HUDEP-2 (cell line): Measurements from ENCODE around the gene SIRT2.

Source experiments
- DNase-seq, 76 experiments: peaks; one replicate each; lab custom pipeline; 2025; ENCODE audit not compliant: unreplicated experiment in 76 of 76; lab: John Stamatoyannopoulos, UW

Gene SIRT2

GRCh38 chr19:38921420-38922274, 22.2 kb upstream of the SIRT2 start:
- no peak for DNase-seq

GRCh38 chr19:38920602-38921419, 21.4 kb upstream of the SIRT2 start:
- DNase-seq: no peak

DNA sequence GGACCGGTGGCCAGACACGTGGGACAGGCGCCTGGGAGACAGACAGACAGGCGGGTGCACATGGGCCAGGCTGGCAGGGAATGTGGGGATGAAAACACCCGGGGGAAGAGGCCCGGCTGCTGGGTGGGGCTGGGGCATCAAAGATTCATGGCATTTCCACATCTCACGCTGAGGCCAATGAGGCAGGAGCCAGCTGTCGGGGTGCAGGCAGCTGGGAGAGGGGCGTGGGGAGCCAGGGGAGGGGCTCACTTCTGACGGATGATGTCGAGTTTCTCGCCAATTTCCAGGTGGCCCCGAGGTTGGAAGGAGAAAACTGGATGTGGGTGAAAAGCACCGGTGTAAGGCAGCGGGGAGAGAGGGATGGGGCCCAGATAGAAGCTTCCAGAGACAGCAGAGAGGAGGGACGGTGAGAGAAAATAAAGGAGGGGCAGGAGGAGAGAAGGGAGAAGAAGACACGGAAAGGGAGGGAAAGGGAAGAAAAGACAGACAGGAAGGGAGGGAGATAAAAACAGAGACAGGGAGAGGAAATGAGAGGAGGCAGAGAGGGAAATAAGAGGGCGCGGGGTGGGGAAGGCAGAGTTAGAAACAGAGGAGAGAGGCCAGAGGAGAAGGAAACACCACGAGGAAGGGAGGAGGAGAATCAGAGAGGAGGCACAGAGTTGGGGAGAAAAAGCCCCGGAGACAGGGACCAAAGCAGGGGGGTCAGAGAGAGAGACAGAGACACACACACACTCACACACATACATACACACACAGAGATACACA, 20.6 kb upstream of the SIRT2 start:
- no peak for DNase-seq

DNA sequence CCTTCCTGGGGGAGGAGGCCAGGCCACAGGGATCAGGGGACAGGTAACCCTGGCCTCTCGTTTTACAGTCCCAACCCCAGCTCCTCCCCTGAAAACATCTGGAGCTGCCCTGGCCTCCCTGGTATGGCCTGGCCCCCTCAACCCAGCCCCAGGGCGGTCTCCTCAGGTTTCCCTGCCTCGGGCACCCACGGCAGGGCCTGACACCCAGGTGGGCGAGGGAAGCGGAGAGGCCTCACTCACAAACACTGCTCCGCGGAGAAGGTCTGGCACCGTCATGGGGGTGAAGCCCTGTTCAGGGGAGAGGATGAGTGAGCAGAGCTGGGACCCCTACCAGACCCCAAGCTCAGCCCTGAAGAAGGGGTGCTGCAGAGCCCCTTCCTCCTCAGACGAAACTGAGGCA, 19.1 kb upstream of the SIRT2 start:
- DNase-seq: no peak

DNA sequence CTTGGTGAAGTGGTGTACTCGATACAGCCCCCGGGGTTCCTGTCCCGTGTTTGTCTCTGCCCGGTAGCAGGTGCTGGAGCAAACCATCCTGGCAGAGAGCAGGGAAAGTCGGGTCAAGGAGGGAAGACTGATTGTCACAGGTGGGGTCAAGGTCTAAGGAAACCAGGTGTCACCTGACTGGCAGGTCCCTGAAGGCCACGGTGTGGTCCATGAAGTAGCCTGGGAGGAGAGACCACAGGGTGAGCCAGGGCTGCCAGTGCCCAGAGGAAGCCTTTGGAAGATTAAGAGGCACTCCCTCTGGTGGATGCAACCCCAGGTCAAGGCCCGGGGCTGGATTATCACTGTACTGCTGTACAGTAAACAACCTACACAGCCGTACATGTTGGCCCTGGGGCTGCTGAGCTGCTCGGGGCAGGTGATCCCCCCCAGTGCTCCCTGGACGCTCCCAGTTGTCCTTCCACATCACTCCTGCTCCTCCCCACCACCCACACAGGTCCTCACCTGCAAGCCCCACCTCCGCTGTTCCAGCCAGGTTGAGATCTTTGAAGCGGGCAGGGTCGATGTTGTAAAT, 18.6 kb upstream of the SIRT2 start:
- DNase-seq: peak in 20 of 76 experiments; percentile 11 to 54 (median 22)

DNA sequence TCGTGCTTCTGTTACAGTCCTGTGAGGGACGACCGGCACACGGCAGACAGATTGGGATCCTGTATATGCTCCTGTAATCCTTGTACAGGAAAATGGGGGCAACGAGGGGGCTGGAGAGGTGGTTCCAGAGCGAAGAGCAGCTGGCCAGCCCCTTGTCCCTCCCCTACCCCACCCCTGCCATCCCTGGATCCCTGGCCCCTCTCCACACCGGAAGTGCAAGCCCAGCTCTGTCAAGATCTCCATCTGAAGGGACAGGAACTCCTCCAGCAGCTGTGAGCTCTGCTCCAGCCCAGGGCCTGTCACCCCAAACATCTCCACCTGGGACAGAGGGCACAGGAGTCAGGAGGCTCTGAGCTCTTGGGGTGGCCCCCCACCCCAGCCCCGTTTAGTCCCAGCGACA, 18.1 kb upstream of the SIRT2 start:
- DNase-seq: no peak

GRCh38 chr19:38915329-38916321, 16.2 kb upstream of the SIRT2 start:
- DNase-seq: no peak

GRCh38 chr19:38913958-38914357, 14.5 kb upstream of the SIRT2 start:
- no peak for DNase-seq

- DNase-seq: peak in 34 of 76 experiments; percentile 10 to 79 (median 34)
Measured at GRCh38 chr19:38912600-38913514, 13.4 kb upstream of the SIRT2 start.

DNA sequence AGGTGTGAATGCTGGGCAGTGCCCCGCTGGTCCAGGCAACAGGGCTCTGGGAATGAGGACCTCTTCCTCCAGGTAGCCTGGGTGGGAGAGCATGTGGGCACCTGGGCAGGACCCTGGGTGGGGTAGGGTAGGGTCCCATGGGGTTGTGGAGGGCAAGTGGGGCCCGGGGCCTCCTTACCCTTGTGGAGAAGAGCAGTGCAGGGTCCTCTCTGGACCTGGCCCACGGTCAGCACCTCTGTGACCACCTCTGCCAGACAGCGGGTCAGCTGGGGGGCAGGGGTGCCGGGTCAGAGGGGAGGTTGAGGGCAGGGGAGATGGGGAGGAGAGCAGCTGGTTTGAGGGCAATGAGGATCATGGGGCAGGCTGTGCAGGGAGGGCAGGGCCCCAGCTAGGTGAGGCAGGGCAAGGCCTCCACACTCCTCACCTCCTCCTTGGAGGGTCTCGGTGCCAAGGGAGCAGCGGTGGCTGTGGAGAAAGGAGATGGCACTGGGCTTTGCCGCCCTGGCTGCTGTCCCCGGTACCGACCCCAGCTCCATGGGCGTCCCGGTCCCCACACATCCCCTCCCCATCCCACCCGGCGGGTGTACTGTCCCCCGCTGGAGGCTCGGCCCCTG, 12.1 kb upstream of the SIRT2 start:
- DNase-seq: no peak

DNA sequence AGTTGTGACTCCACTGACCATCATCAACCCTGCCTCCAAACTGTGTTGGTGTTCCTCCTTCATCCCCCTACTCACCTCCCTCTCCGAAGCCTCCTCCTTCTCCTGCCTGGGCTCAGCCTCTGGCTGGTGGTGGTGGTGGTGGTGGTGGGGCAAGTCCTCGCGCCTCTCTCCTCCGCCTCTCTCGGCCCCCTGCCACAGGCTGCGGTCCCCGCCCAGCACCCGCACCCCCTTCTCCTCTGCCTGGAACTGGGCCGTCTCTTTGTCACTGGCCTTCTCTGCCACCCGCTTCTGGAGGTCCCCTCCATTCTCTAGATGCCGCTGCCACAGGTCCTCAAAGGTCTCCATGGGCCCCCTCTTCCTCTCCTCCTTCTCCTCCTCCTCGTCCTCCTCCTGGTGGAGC, 11.1 kb upstream of the SIRT2 start:
- no peak for DNase-seq

GRCh38 chr19:38908911-38909310, 9.5 kb upstream of the SIRT2 start:
- DNase-seq: no peak

DNA sequence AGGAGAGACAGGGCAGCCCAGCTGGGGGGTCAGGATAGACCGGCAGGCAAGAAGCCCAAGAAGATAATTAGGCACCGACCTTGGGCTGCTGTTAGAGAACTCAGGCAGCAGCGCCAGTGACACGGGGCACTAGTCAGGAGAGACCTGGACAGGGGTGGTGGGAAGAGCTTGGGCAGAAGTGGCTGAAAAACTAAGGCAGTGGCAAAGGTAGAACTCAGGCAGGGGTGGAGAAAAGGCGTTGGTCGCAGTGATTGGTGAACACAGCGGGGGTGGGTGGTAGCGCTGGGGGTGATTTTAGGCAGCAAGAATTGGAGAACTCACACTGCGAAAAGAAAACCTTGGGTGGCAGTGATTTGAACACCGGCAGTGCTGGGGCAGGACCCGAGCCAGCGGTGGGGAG, 8.3 kb upstream of the SIRT2 start:
- DNase-seq: no peak

DNA sequence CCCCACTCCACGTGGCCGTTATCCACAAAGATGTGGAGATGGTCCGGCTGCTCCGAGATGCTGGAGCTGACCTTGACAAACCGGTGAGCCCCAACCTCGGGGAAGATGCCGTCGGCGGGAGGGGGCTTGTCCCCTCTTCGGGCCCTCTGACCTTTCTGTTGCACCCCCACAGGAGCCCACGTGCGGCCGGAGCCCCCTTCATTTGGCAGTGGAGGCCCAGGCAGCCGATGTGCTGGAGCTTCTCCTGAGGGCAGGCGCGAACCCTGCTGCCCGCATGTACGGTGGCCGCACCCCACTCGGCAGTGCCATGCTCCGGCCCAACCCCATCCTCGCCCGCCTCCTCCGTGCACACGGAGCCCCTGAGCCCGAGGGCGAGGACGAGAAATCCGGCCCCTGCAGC, 7.8 kb upstream of the SIRT2 start:
- no peak for DNase-seq

DNA sequence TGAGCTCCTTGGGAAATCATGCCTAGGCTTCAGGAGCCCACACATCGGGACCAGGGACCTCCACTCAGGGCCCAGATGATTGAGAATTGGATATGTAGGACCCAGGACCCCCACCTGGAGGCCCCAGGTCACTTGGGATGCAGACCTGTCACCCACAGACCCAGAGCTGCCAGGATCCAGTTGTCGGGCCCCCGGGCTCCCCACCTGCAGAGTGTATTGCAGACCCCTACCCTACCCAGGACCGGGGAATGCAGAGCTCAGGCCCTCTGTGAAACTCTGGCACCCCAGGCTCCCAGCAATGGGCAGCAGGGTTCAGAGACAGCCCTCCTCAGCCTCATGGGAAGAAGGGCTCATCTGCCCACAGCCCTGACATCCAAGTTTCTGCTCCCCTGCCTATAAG, 6.2 kb upstream of the SIRT2 start:
- DNase-seq: no peak

GRCh38 chr19:38904581-38905539, 5.4 kb upstream of the SIRT2 start:
- no peak for DNase-seq

DNA sequence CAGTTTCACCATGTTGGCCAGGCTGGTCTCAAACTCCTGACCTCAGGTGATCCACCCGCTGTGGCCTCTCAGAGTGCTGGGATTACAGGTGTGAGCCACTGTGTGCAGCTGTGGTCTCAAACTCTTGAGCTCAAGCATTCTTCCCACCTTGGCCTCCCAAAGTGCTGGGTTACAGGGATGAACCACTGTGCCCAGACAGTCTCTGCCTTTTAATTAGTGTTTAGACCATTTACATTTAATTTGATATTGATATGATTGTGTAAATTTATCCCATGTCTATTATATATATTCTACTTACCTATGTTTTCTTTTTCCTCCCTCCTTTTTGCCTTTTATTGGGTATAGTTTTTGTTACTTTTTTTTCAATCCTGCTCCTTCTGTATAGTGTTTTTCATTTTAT, 2.3 kb upstream of the SIRT2 start:
- DNase-seq: no peak
